HUES64 (cell line): Measurements from ENCODE around the gene ZNF512.

Experiments used
- H3K27ac ChIP-seq: 2 replicates; pipeline ENCODE4 v1.7.0; 2013; ENCODE audit warnings: low read depth, low read length, inconsistent platforms
- H3K27me3 ChIP-seq: 2 replicates; pipeline ENCODE4 v1.6.1; 2013; ENCODE audit warnings: mild to moderate bottlenecking, low read length; ENCODE audit not compliant: insufficient read depth
- H3K36me3 ChIP-seq: 2 replicates; pipeline ENCODE4 v1.6.1; 2013; ENCODE audit warnings: mild to moderate bottlenecking, low read length; ENCODE audit not compliant: insufficient read depth
- H3K4me1 ChIP-seq: 2 replicates; pipeline ENCODE4 v1.6.1; 2013; ENCODE audit warnings: mild to moderate bottlenecking, low read length, moderate library complexity; ENCODE audit not compliant: insufficient read depth
- H3K4me3 ChIP-seq: 2 replicates; pipeline ENCODE4 v1.5.1; 2013; ENCODE audit warnings: mild to moderate bottlenecking, low read length, moderate library complexity
- H3K9ac ChIP-seq: 2 replicates; pipeline ENCODE4 v1.6.1; 2013; ENCODE audit warnings: mild to moderate bottlenecking, low read depth, low read length
- H3K9me3 ChIP-seq: 2 replicates; pipeline ENCODE4 v1.6.1; 2013; ENCODE audit warnings: low read depth, low read length; ENCODE audit not compliant: insufficient read depth
- WGBS: fragments of 150-250, 120-280 bp; methylation state at CpG from one replicate; pipeline ENCODE4 v1.1.7; 2013; ENCODE audit warnings: missing lambda C conversion rate; 5-methylcytosine and 5-hydroxymethylcytosine counted together

ZNF512 gene

DNA sequence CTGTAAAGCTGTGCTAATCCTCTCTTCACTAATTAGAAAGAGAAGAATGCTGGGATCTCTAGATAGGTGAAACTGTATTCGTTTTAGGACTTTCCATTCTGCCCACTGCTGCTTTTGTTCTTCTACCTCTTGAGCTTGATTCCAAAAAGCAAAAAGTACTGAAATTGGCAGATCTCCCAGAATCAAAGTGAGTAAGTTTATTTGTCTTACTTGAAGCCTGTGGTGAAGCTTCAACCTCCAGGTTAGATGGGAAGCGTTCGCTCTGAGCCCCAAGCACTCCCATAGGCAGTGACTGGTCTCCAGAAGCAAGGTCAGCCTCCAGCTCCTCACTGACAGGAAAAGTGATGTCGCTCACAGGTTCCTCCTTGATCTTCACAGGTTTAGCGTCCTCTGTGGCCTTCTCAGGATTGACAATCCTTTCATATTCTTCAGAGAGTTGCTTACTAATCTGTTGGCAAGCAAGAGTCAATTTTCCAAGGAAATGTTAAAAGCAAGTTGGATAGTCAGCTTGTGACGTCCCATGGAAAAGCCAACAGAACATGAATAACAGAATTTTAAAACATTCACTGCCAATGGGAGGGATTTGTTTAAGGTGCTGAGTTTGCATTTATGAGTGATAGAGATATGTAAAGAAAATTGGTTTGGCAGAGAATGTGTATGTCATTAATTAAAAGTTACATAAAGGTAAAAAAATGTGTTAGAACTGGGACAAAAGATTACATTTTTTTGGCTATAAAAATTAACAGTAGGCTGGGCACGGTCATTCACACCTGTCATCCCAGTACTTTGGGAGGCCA, 72.5 kb downstream of the ZNF512 start:
- Histone ChIP-seq H3K9me3 (no peaks in the 10 kb centered on the region), H3K36me3 (peaks cover 96% of the 10 kb centered on the region), H3K9ac (no peak overlapping the region), H3K4me3 (no peak overlapping the region), H3K27me3 (no peaks in the 10 kb centered on the region), H3K4me1 (no peaks in the 10 kb centered on the region), H3K27ac (peak overlapping the region; percentile 69; the same call in 1 of the 2 replicates)
- WGBS, result 86% methylated on average over 7 of the region's 7 CpGs

DNA sequence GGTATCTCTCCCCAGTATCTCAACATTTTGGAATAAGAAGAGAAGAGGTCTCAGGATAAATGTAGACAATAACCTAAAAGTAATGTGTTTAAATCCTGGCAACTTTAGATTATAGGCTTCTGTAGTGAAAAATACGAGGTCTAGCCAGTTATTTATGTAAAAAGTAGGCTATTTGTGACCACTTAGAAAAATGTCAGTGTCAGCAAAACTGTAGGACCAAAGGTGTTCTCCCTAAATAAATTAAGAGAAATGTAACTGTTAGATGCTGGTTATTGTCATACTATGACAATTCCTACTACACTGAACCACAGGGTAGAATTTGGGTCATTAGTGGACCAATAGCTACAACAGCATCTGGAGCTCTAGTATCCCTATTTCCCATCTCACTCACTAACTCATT, 78.5 kb downstream of the ZNF512 start:
- Histone ChIP-seq H3K9me3 (no peaks in the 10 kb centered on the region), H3K4me1 (no peaks in the 10 kb centered on the region), H3K9ac (no peak overlapping the region), H3K4me3 (no peak overlapping the region), H3K36me3 (peaks cover 63% of the 10 kb centered on the region), H3K27me3 (no peaks in the 10 kb centered on the region), H3K27ac (no peak overlapping the region)
- WGBS, result 100% methylated on average over 1 of the region's 1 CpG

DNA sequence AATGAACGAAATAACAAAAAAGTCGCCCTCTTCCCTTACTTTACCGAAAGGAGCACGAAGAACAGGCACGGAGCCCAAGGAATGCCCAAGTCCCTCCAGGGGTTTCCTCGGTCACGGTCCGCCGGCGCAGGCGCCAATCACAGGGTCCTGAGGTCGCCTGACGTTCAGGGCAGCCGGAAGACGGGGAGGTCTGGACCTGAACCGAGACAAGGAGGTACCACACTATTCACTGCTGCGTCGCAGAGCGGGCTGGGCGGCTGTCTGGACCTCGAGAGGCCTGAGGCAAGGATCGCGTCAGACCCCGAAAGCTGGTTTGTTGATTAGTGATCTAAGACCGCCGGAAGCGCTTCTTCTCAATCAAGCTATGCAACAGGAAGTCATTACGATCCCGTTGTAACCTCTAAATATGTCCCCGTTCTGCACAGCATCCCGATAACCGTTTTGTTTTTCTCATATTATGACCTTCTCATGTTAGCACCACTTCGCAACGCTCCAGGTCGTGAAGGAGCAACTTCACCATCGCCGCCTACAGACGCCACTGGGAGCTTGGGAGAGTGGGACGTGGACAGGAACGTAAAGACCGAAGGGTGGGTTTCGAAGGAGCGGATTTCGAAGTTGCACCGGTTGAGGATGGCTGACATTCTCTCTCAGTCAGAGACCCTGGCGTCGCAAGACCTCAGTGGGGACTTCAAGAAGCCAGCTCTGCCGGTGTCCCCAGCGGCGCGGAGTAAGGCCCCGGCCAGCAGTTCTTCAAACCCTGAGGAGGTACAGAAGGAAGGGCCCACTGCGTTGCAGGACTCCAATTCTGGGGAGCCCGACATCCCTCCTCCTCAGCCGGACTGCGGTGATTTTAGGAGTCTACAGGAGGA, 80.7 kb downstream of the ZNF512 start, which contains the start of the genes SLC4A1AP and SUPT7L:
TSS of gene SLC4A1AP (plus strand) at position 605 of the 869 bp plus-strand sequence. CDS start at position 631, 26 bp downstream.
TSS of gene SUPT7L (minus strand) at position 330 of the 869 bp plus-strand sequence. CDS start 1,422 bp downstream, outside the sequence.
- H3K4me1 ChIP-seq, result no peaks in the 10 kb centered on the region
- peaks cover 55% of the 10 kb centered on the region for H3K36me3 ChIP-seq
- H3K9ac ChIP-seq, result peak within 1 kb of the TSS; percentile 86
- peak within 1 kb of the TSS; percentile 91 for H3K4me3 ChIP-seq
- WGBS, result under 1% methylated on average over 56 of the region's 56 CpGs
- no peaks in the 10 kb centered on the region for H3K27me3 ChIP-seq
- peak within 1 kb of the TSS; percentile 91 for H3K27ac ChIP-seq
- H3K9me3 ChIP-seq, result no peaks in the 10 kb centered on the region

- Histone ChIP-seq H3K9me3 (no peaks in the 10 kb centered on the region), H3K36me3 (peaks cover 55% of the 10 kb centered on the region), H3K4me1 (no peaks in the 10 kb centered on the region), H3K27me3 (no peaks in the 10 kb centered on the region), H3K27ac (peak overlapping the region; percentile 91), H3K4me3 (peak overlapping the region; percentile 91), H3K9ac (peak overlapping the region; percentile 86)
- WGBS, result 5% methylated on average over 28 of the region's 28 CpGs
Observed at GRCh38 chr2:27664154-27664574, 81.3 kb downstream of the ZNF512 start.

GRCh38 chr2:27664622-27665363, 82.0 kb downstream of the ZNF512 start:
- Histone ChIP-seq H3K4me3 (peak overlapping the region; percentile 91), H3K27me3 (no peaks in the 10 kb centered on the region), H3K4me1 (no peaks in the 10 kb centered on the region), H3K9me3 (no peaks in the 10 kb centered on the region), H3K27ac (no peak overlapping the region), H3K9ac (peak overlapping the region; percentile 86; the same call in 1 of the 2 replicates), H3K36me3 (peaks cover 54% of the 10 kb centered on the region)
- WGBS, result 94% methylated on average over 16 of the region's 16 CpGs

GRCh38 chr2:27667446-27667845, 84.6 kb downstream of the ZNF512 start:
- H3K27ac ChIP-seq, result no peak overlapping the region
- WGBS, result no CpG with 5 or more reads among the region's 1 CpG

DNA sequence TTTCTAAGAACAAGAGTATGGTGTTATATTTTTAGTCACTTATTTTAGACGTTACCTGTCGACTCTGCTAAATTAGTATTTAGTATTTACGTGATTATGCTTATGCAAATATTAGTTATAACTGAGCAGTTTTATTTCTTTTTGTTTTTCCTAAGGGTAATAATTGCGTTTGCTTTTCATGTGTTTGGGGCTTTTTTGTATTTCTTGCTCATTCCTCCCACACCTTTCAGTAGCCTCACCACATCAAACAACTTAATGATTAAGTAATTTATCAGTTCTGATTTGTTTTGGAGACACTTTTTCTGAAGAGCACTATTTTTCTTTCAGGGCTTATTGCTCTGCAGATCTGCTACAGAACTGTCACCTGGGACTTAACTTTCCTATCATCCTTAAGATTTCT, 88.4 kb downstream of the ZNF512 start:
- Histone ChIP-seq H3K9ac (no peak overlapping the region), H3K9me3 (no peaks in the 10 kb centered on the region), H3K4me3 (no peak overlapping the region), H3K4me1 (no peaks in the 10 kb centered on the region), H3K27ac (no peak overlapping the region), H3K36me3 (peaks cover 74% of the 10 kb centered on the region), H3K27me3 (no peaks in the 10 kb centered on the region)
- WGBS, result 92% methylated on average over 3 of the region's 4 CpGs

More at GRCh38 chr2:27667446-27667845, 84.6 kb downstream of the ZNF512 start:
- no peaks in the 10 kb centered on the region for H3K27me3 ChIP-seq
- no peak overlapping the region for H3K9ac ChIP-seq
- H3K4me3 ChIP-seq, result no peak overlapping the region
- H3K9me3 ChIP-seq, result no peaks in the 10 kb centered on the region
- H3K4me1 ChIP-seq, result no peaks in the 10 kb centered on the region
- H3K36me3 ChIP-seq, result peaks cover 48% of the 10 kb centered on the region
